Measurements from ENCODE around the gene DOCK3.
"Not testable (repeated sequence)": the region's sequence is repeated elsewhere in the genome, so short reads cannot be mapped to it uniquely, and the experiment has no call there.

The DOCK3 gene

DNA sequence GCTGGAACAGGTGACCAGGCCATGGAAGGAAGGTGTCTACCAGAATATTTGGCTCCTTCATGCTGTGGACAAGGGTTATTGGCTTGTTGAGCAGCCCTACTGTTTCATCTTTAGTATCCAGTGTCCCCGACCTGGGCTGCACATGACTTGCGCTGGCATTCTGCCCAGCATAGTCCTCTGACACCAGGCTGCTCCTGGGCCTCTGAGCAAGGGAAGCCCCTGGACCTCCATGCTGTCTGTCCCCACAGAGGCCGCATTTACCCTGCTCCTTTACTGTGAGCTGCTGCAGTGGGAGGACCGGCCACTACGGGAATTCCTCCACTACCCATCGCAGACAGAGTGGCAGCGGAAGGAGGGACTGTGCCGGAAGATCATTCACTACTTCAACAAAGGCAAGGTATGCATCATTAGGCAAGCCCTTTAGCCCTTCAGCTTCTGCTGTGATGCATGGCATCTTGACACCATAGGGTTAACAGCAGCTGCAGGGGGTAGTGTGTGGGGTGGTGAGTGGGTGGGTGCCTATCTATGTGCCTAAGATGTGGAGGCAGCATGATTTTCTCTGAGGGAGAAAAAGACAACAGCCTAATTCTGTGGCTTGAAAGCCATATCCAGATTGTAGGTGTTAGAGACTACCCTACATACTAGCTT lies 666.4 kb downstream of the DOCK3 start:
- no peak for DNase-seq

DNA sequence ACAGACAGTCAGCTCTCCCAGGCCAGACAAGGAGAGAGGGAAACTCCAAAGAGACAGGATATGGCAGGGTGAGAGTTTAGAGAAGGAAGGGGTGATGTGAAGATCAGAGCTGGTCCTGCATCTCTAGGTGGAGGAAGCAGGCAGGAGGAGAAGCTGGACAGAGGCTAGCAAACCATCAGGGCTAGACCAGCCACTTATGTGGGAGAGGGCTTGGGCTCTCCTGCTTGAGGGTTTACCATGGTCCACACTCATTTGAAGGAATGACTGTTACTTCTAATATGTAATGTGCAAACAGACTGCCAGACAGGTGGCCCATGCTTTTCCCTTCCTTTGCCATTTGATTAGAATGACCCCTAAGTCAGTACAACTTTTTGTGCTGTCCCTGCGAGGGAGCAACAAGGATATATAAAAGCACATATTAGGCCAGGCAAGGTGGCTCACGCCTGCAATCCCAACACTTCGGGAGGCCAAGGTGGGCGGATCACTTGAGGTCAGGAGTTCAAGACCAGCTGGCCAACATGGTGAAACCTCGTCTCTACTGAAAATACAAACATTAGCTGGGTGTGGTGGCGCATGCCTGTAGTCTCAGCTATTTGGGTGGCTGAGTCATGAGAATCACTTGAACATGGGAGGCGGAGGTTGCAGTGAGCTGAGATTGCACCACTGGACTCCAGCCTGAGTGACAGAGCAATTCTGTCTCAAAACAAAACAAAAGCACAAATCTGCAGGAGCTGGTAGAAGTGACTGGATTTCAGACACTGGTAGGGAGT lies 669.4 kb downstream of the DOCK3 start:
- no peak for DNase-seq

DNA sequence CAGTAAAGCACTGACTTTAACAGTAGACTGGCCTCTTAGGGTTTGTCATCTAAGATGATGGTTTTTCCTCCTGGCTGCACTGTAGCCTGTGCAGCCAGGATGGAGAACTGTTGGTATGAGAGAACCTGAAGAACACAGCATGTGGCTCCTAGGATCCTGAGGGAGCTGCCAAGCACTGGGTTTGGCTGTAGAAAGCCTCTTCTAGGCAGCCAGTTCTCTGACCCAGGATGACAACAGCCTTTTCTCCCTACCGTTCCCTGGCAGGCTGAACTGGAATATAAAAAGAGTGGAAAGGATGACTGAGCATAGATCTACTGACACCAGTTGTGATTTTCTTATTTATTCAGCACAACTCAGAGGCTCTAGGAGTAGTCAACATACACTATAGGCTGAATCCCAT lies 676.0 kb downstream of the DOCK3 start:
- DNase-seq = no peak

DNA sequence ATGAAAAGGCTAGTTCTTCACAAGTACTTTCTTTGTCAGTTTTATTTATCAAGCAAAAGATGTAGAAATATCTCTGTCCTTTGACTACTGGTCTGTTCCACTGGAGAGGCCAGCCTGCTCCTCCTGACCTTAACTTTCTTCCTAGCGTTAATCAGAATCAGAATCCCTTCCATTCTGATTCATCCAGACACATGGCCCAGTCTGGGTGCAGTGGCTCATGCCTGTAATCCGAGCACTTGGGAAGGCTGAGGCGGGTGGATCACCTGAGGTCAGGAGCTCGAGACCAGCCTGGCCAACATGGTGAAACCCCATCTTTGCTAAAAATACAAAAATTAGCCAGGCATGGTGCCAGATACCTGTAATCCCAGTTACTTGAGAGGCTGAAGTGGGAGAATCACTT lies 678.4 kb downstream of the DOCK3 start:
- no peak for DNase-seq

DNA sequence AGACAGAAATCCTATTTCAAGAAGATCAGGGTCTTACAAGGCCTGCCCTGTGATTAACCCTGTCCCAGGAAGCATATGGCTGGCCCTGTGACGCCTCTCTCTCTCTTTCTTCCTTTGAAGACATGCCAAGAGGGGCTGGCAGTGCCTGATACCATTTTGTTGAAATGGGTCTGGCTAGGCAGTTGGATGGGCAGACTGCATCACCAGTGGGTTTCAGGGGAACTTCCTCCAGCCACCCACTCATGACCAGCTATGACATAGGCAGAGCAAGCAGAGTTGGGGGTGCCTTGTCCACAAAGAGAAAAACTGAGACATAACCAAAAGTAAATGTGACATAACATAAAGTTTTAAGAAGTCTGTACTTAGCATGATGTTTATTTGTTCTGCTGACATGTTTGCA lies 679.0 kb downstream of the DOCK3 start:
- no peak for DNase-seq

DNA sequence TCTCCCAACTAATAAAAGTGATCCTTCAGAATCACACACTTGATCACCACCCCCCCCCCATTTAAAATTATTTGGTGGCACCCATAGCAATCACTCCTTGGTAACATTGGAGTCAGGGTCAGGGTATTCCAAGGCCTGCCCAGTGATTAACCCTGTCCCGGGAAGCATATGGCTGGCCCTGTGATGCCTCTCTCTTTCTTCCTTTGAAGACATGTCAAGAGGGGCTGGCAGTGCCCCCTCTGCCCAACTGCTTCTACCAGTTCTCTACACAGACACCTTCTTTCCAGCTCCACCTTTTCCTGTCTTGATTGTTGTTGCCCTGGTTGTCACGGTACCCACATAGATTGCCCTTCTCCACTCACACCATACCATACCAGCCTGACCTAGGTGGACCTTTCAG lies 679.4 kb downstream of the DOCK3 start:
- DNase-seq = no peak

DNA sequence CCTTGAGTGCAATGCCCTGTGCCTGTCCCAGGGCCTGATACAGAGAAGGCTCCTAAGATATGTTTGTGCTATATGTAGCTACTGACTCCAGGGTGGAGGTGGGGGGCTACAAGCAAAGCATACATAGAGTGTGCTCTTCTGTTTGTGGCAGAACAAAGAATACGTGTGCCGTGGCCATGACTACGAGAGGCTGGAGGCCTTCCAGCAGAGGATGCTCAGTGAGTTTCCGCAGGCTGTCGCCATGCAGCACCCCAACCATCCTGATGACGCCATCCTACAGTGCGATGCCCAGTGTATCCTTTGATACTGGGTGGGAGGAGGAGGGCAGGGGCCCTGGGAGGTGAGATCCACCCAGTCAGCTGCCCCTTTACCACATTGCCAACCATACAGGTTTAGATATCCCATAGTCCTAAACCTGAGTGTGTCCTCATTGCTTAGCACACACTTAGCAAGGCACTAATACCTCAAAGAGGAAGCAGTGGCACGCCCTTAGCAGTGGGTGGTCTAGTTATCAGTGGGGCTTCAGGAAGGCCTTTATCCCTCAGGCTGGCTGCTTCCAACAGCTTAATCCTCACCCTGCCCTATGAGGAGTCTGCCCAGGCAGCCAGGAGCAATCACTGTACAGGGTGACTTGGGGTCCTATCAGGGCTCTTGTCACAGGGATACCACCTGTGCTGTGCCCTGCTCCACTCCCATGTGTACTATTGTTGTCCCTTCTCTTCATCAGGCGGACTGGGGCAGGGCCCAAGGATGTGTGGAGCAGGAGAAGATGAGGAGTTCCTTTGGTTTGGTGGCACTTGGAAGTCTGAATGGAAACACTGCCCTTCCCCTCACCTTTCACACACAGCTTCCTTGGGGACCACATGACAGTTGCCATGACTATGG lies 680.2 kb downstream of the DOCK3 start:
- DNase-seq = no peak

DNA sequence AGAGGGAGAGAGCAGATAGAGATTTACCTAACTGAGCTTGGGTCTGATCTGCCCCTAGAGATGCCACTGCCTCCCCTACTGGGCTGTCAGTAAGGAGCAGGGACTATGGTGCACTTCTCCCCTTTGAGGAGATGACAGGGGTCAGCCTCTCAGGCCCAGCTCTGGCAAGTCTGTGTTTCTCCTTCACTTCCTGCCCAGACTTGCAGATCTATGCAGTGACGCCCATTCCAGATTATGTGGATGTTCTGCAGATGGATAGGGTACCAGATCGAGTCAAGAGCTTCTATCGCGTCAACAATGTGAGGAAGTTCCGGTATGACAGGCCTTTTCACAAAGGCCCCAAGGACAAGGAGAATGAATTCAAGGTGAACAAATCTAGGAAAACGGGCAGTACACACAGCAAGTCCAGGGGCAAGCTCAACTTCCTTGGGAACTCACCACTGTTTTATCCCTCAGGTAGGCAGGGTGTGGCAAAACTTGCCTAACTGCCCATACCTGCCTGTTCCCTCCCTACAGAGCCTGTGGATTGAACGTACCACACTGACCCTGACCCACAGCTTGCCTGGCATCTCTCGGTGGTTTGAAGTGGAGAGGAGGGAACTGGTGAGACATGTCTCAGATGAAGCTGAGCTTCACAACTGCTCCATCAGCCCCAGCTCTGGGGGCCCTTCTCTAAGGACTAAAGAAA lies 681.3 kb downstream of the DOCK3 start:
- no peak for DNase-seq

DNA sequence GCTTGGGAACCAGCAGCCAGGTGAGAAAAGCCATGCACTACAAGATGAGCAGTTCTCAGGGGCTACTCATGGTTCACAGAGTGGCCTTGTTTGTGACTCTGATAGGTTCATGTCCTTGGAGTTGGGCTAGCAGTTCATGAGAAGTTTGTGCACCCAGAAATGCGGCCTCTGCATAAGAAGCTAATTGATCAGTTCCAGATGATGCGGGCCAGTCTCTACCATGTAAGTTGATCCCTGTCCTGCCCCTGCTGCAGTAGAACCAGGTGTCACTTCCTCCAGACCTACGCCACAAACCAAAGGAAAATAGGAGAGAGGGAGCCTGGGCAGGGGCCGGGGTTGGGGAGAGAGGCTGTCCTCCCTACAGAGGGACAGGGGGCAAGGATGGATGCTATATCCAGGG lies 683.1 kb downstream of the DOCK3 start:
- no peak for DNase-seq

DNA sequence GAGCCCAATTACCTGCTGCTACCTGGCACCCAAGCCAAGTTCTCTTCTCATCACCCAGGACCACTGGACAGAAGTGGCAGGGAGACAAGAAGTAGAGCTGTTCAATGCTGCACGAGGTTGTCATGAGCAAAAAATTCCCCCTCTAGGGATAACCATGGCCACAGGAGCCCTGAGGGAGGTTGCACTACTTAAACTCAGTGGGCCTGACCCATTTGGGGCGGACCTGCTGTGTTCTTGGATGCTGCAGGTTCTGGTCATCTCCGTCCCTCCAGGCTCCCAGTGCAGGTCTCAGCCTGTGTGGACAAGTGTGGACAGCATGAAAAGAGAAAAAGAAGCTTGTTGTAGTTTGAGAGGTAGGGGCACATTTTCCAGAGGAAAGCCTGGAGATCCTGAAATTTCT lies 684.3 kb downstream of the DOCK3 start:
- DNase-seq = no peak

DNA sequence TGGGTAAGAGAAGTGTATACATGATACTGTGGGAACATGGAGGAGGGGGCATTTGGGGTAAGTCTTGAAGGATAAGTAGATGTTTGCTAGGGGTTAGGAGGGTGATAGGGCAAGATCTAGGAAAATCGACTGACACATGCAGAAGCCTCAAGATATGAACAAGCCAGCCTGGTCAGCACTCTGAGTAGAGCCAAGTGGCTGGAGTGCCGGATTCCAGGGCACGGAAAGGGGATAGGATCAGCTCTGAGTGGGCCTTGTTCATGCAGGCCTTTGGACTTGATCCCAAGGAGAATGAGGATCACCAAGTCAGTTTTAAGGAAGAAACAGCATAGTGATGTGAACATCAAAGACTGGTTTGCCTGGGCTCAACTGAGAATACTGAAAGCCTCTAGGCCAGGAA lies 686.1 kb downstream of the DOCK3 start:
- no peak for DNase-seq

DNA sequence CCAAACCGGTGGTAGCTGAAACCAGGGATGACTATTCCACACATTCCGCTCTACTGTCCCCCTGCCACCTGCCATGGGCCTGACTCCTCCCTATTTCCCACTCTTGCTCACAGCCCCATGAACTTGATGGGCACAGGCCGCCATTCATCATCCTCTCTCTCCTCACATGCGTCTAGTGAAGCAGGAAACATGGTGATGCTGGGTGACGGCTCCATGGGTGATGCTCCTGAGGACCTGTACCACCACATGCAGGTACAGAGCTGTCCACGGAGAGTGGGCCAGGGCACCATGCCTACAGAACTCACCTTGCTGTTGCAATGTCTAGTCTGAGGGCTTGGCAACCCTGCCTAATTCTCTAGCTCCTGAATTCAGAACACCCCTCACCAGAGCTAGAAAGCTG lies 687.0 kb downstream of the DOCK3 start:
- DNase-seq = no peak

DNA sequence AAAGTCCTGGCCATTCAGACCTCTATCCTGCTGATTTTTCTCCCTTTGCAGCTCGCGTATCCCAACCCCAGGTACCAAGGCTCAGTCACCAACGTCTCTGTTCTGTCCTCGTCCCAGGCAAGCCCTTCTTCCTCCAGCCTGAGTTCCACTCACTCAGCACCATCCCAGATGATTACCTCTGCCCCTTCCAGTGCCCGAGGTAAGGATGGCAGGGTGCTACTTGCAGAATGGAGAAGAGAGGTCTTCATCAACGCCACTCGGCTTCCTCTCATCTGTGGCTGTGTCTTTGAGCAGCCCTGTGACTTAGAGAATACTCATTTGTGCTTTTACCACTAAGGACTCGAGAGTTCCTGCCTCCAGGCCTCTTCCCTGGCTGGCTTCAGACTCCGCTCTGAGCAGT lies 687.7 kb downstream of the DOCK3 start:
- no peak for DNase-seq

DNA sequence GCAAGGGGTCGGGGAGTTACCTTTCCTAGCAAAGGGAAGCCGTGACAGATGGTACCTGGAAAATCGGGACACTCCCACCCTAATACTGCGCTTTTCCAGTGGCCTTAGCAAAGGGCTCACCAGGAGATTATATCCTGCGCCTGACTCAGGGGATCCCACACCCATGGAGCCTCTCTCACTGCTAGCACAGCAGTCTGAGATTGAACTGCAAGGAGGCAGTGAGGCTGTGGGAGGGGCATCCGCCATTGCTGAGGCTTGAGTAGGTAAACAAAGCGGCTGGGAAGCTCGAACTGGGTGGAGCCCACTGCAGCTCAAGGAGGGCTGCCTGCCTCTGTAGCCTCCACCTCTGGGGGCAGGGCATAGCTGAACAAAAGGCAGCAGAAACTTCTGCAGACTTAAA lies 693.5 kb downstream of the DOCK3 start:
- DNase-seq = not testable (repeated sequence)

DNA sequence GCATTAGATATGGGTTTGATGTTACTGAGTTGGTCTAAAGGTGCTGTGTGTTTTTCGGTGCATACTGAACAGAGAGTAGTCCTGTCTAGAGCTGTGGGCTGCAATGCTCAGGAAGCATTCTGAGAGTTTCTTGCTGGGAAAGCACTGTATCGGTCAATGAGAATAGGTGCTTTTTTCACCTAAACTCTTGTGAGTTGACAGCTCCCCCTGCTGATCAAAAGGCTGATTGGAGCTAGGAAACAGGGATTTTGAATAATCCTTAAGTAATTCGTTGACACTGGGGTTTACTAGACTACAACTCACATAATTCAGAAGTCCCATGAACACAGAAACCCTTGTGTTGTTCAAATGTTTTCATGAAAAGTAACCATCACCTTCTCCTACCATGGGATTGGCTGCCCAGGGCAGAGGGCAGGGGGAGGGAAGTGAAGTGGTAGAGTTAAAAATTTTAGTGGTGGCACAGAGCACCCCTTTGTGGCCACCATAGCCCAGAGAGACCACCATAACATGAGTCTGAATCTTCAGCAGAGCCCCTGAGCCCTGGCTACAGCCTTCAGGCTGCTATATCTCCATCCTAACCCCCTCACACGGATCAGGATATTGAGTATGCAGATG lies 697.3 kb downstream of the DOCK3 start:
- DNase-seq = peak; percentile 62

DNA sequence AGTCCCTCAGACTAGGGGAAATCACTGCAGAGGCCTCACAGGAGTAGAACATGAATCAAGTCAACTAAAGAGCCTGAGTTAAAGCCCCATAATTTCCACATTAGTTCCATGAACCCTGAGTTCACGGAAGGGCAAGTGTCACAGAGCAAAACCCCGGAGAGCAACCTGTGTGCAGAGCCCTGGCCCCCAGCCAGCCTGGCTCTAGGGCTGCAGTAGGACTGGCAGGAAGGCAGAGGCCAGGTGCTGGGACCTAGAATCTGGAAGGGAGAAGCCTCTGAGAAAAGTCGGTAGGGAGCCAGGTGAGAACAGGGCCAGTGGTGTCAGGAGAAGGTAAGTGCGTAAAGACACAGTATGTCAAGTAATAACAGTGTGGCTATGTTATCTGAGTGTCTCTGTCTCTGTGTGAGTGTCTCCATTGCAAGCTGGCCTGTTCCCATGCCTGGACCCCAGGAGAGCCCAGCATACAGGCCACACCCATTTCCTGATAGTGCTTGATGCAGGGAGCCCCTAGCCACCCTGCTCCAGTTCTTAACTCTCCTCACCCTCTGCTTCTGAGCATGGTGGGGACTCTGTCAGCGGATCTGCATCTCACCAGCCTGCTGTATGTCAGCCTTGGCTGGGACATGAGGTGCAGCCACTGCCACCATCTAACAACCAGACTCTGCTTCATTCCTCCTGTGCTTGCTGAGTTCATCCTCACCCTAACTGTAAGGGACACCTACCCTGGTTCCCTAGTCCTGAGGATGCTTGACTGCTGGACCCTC lies 699.1 kb downstream of the DOCK3 start:
- DNase-seq = no peak

DNA sequence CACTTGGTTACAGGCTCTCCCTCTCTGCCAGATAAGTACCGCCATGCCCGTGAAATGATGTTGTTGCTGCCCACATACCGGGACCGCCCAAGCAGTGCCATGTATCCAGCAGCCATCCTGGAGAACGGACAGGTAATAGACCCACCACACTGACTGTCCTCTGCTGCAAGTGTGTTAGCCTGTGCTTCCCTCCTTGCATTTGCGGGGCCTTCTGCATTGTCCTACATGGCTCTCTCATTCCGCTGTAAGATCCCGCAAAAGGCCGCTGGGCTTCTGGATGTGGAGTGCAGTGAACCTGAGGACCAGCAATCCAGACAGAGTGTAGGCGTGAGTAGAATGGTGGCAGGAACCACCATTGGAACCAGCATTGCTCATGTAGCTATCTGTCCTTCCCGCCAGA lies 699.7 kb downstream of the DOCK3 start:
- DNase-seq = no peak

DNA sequence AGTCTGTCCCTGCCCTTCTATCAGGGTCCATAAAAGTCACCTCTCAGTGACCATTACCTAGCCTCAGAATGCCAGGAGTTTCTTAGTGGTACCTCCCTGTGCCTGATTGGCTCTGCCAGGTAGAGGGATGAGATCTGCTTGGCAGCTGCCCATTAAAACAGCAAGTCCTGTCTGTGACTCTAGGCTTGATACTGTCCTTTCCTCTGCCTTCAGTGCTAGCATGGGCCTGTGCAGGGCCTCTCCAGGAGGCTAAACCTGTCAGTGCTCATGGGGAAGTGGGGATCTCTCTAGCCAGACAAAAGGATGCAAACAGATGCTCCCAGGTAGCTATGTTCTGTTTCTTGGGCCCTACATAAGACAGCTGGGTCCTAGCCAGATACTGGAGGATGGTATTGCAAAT lies 700.4 kb downstream of the DOCK3 start:
- DNase-seq = no peak

DNA sequence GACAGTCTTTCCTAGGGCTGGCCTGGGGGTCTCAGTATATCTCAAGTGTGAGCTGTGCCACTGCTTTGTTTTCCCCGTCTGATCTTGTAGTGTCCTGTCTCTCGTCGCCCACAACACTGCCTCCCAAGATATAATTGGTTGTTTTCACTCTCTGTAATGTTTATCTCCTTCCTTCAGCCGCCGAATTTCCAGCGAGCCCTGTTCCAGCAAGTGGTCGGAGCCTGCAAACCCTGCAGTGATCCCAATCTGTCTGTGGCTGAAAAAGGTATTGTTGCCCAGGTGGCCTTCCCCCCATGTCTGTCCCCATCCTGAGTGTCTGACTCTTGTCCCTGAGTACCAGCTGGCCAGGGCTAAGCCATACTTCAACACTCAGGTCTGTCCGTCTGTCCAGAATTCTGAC lies 700.8 kb downstream of the DOCK3 start:
- no peak for DNase-seq

DNA sequence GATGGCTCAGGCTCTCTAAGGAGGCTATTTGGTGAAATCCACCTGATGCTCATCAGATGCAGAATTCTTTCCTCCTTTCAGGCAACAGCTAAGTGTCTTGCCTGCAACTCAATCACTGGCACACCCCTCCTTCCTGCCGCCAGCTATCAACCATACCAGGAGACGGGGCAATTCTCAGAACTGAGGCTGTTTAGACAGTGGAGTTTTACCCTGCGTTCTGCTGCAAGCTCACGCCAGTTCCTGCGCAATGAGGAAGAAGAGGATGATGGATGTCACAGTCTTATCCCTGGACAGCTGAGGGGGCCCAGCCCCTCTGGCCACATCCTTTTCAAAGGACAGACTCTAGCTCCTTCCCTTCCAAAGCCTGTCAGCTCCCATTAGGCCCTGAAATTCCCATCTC lies 703.3 kb downstream of the DOCK3 start:
- DNase-seq = no peak

DNA sequence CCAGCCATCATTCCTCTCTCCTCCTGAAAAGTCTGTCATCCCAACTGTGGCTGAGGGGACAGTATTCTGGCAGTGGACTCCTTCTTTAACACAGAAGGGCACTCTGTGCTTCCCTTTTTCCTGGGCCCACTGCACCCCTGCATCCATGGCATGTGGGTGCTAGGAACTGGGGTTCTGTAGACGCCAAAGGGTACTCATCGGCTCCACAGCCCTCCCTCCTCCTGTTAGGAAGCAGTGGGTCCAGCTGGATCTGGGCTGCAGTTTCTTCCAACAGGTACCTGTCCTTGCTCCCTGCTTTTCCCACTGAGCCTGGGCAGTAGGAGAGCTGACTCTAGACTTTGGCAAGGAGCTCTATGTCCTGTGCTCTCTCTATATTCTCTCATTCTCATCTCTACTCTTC lies 704.0 kb downstream of the DOCK3 start:
- no peak for DNase-seq

DNA sequence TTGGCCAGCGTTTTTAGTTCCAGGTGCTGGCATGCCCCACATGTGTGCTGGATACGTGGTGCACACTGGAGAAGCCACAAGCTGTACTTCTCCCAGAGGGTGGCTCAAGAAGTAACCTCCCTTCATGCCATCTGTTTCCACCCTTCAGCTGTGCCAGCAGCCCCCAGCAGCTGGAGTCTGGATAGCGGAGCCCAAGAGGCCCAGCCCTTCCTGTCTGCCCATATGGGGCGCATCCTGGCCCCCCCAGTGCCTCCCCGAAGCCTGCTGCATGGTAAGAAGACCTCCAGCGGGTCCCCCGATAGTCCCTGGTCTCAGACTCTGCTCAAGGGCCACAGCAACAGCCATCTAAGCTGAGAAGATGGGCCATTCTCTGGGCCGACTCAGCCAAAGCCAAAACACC lies 704.6 kb downstream of the DOCK3 start:
- no peak for DNase-seq

Measured in CD4-positive, alpha-beta T cell treated with Interleukin-6 for 4 hours (primary cell).